Hepatic stellate cell (primary cell): ENCODE results near the gene CHID1.

ENCODE experiments used
- DNase-seq: peaks from one replicate; pipeline ENCODE4 v3.0.0; 2011; ENCODE audit warnings: low spot score

The CHID1 gene

GRCh38 chr11:933142-933851, 22.7 kb upstream of the CHID1 start:
- DNase-seq = no peak

GRCh38 chr11:932435-932834, 21.8 kb upstream of the CHID1 start:
- no peak for DNase-seq

GRCh38 chr11:931385-931784, 20.8 kb upstream of the CHID1 start:
- no peak for DNase-seq

GRCh38 chr11:929405-929804, 18.8 kb upstream of the CHID1 start:
- no peak for DNase-seq

GRCh38 chr11:928786-929185, 18.2 kb upstream of the CHID1 start:
- no peak for DNase-seq

- no peak for DNase-seq
Measured at GRCh38 chr11:927871-928270, 17.3 kb upstream of the CHID1 start.

- peak; percentile 91 for DNase-seq
Measured at GRCh38 chr11:926341-926916, 15.8 kb upstream of the CHID1 start.

- DNase-seq = peak; percentile 98
Measured at GRCh38 chr11:925496-926301, 15.1 kb upstream of the CHID1 start, which contains the start of gene AP2A2. TSS of gene AP2A2 (plus strand) at chr11:925870. CDS start at chr11:926022, 152 bp downstream.

GRCh38 chr11:925158-925495, 14.5 kb upstream of the CHID1 start:
- no peak for DNase-seq

GRCh38 chr11:924406-925157, 14.0 kb upstream of the CHID1 start:
- DNase-seq = no peak

GRCh38 chr11:923691-924405, 13.2 kb upstream of the CHID1 start:
- no peak for DNase-seq

- DNase-seq = no peak
Measured at GRCh38 chr11:921921-922678, 11.5 kb upstream of the CHID1 start.

- no peak for DNase-seq
Measured at GRCh38 chr11:917426-917825, 6.8 kb upstream of the CHID1 start.

GRCh38 chr11:914747-915501, 4.3 kb upstream of the CHID1 start:
- no peak for DNase-seq

GRCh38 chr11:914204-914603, 3.6 kb upstream of the CHID1 start:
- DNase-seq = no peak

GRCh38 chr11:913043-913442, 2.4 kb upstream of the CHID1 start:
- no peak for DNase-seq

GRCh38 chr11:912266-912665, 1.7 kb upstream of the CHID1 start:
- no peak for DNase-seq

GRCh38 chr11:911890-912219, 1.2 kb upstream of the CHID1 start:
- no peak for DNase-seq

- DNase-seq = peak; percentile 72
Measured at GRCh38 chr11:911031-911889, 650 bp upstream of the CHID1 start.
